Stimulated activated naive CD8-positive, alpha-beta T cell treated with anti-CD3 and anti-CD28 coated beads, Interleukin-15, amount 100 ng/mL, for 72 hours (primary cell): Measurements from ENCODE around the gene VMP1.
"Not testable (repeated sequence)": the region's sequence is repeated elsewhere in the genome, so short reads cannot be mapped to it uniquely, and the experiment has no call there.

Experiments used
- ATAC-seq: fragments of 150-1000 bp; cut with Tn5 transposase; 2 replicates; pipeline ENCODE4 v1.10.0; 2021; ENCODE audit warnings: mild to moderate bottlenecking, moderate library complexity
- DNase-seq, 2 donors: peaks; one replicate each; pipeline ENCODE4 v3.0.0; 2021 to 2022
- H3K27ac Mint-ChIP-seq, 2 donors: one replicate each; pipeline ENCODE4 v1.8.0; 2022; ENCODE audit warnings: mild to moderate bottlenecking in 2 of 2, mixed read lengths in 2 of 2, moderate library complexity in 2 of 2
- H3K27me3 Mint-ChIP-seq: one replicate; pipeline ENCODE4 v1.8.0; 2022; ENCODE audit warnings: mixed read lengths
- H3K4me1 Mint-ChIP-seq: one replicate; pipeline ENCODE4 v1.8.0; 2022; ENCODE audit warnings: mild to moderate bottlenecking, mixed read lengths
- H3K4me3 Mint-ChIP-seq, 2 donors: one replicate each; pipeline ENCODE4 v1.8.0; 2022; ENCODE audit warnings: mild to moderate bottlenecking in 2 of 2, mixed read lengths in 2 of 2, moderate library complexity in 1 of 2
- H3K9me3 Mint-ChIP-seq, 2 donors: one replicate each; pipeline ENCODE4 v1.8.0; 2022; ENCODE audit warnings: mixed read lengths in 2 of 2

VMP1 gene

GRCh38 chr17:59791603-59792457, 84.4 kb downstream of the VMP1 start:
- peaks cover 52% of the 10 kb centered on the region for H3K4me1 Mint-ChIP-seq
- ATAC-seq (no peak), DNase-seq (no peak)
- H3K27ac Mint-ChIP-seq, result no peak overlapping the region
- H3K9me3 Mint-ChIP-seq, result no peaks in the 10 kb centered on the region
- H3K4me3 Mint-ChIP-seq, result no peak overlapping the region
- no peaks in the 10 kb centered on the region for H3K27me3 Mint-ChIP-seq

GRCh38 chr17:59792458-59792823, 85.0 kb downstream of the VMP1 start:
- not testable (repeated sequence) for DNase-seq, H3K4me3 Mint-ChIP-seq, H3K27me3 Mint-ChIP-seq, H3K9me3 Mint-ChIP-seq, ATAC-seq
- H3K27ac Mint-ChIP-seq, result peak overlapping the region in 1 of 2 donors; percentile 76
- peaks cover 45% of the 10 kb centered on the region for H3K4me1 Mint-ChIP-seq

GRCh38 chr17:59793205-59793604, 85.8 kb downstream of the VMP1 start:
- H3K27ac Mint-ChIP-seq, result no peak overlapping the region
- peaks cover 45% of the 10 kb centered on the region for H3K4me1 Mint-ChIP-seq
- no peaks in the 10 kb centered on the region for H3K27me3 Mint-ChIP-seq
- no peak overlapping the region for H3K4me3 Mint-ChIP-seq
- no peak for DNase-seq
- H3K9me3 Mint-ChIP-seq, result no peaks in the 10 kb centered on the region
- ATAC-seq, result no peak

- no peaks in the 10 kb centered on the region for H3K27me3 Mint-ChIP-seq
- DNase-seq (no peak), ATAC-seq (no peak)
- H3K27ac Mint-ChIP-seq, result no peak overlapping the region
- no peaks in the 10 kb centered on the region for H3K9me3 Mint-ChIP-seq
- no peak overlapping the region for H3K4me3 Mint-ChIP-seq
- peaks cover 27% of the 10 kb centered on the region for H3K4me1 Mint-ChIP-seq
These were observed 88.7 kb downstream of the VMP1 start for GRCh38 chr17:59796138-59796537.

GRCh38 chr17:59796785-59797205, 89.3 kb downstream of the VMP1 start:
- Mint-ChIP-seq H3K4me3 (no peak overlapping the region), H3K4me1 (peaks cover 24% of the 10 kb centered on the region), H3K9me3 (no peaks in the 10 kb centered on the region), H3K27me3 (no peaks in the 10 kb centered on the region), H3K27ac (no peak overlapping the region)
- DNase-seq (no peak), ATAC-seq (no peak)

- H3K4me3 Mint-ChIP-seq, result no peak overlapping the region
- H3K4me1 Mint-ChIP-seq, result peaks cover 19% of the 10 kb centered on the region
- ATAC-seq (no peak), DNase-seq (no peak)
- H3K27me3 Mint-ChIP-seq, result no peaks in the 10 kb centered on the region
- H3K9me3 Mint-ChIP-seq, result no peaks in the 10 kb centered on the region
- H3K27ac Mint-ChIP-seq, result no peak overlapping the region
These were observed 90.7 kb downstream of the VMP1 start for GRCh38 chr17:59798111-59798510.

GRCh38 chr17:59800530-59800942, 93.1 kb downstream of the VMP1 start:
- no peak overlapping the region for H3K4me3 Mint-ChIP-seq
- DNase-seq (peak in 1 of 2 donors; percentile 26), ATAC-seq (peak; percentile 81)
- no peak overlapping the region for H3K27ac Mint-ChIP-seq
- no peaks in the 10 kb centered on the region for H3K27me3 Mint-ChIP-seq
- no peaks in the 10 kb centered on the region for H3K9me3 Mint-ChIP-seq
- H3K4me1 Mint-ChIP-seq, result peaks cover 23% of the 10 kb centered on the region

GRCh38 chr17:59802160-59802559, 94.7 kb downstream of the VMP1 start:
- no peak for DNase-seq
- Mint-ChIP-seq H3K4me1 (peaks cover 18% of the 10 kb centered on the region), H3K9me3 (no peaks in the 10 kb centered on the region), H3K4me3 (no peak overlapping the region), H3K27me3 (no peaks in the 10 kb centered on the region), H3K27ac (no peak overlapping the region)
- no peak for ATAC-seq

GRCh38 chr17:59804901-59805465, 97.5 kb downstream of the VMP1 start:
- peaks cover 10% of the 10 kb centered on the region for H3K4me1 Mint-ChIP-seq
- DNase-seq, result no peak
- H3K27ac Mint-ChIP-seq, result no peak overlapping the region
- no peaks in the 10 kb centered on the region for H3K9me3 Mint-ChIP-seq
- H3K27me3 Mint-ChIP-seq, result no peaks in the 10 kb centered on the region
- no peak overlapping the region for H3K4me3 Mint-ChIP-seq
- no peak for ATAC-seq

GRCh38 chr17:59806322-59806721, 98.9 kb downstream of the VMP1 start:
- H3K9me3 Mint-ChIP-seq, DNase-seq, H3K27ac Mint-ChIP-seq, H3K4me3 Mint-ChIP-seq, H3K27me3 Mint-ChIP-seq, ATAC-seq: not testable (repeated sequence)
- H3K4me1 Mint-ChIP-seq, result peaks cover 13% of the 10 kb centered on the region

GRCh38 chr17:59807892-59808509, 100.5 kb downstream of the VMP1 start:
- Mint-ChIP-seq H3K4me1 (peaks cover 30% of the 10 kb centered on the region), H3K4me3 (no peak overlapping the region), H3K27ac (no peak overlapping the region), H3K9me3 (no peaks in the 10 kb centered on the region), H3K27me3 (no peaks in the 10 kb centered on the region)
- ATAC-seq (no peak), DNase-seq (no peak)

- ATAC-seq (no peak), DNase-seq (no peak)
- no peak overlapping the region for H3K4me3 Mint-ChIP-seq
- no peaks in the 10 kb centered on the region for H3K27me3 Mint-ChIP-seq
- H3K9me3 Mint-ChIP-seq, result no peaks in the 10 kb centered on the region
- no peak overlapping the region for H3K27ac Mint-ChIP-seq
- peaks cover 27% of the 10 kb centered on the region for H3K4me1 Mint-ChIP-seq
These were observed 103.4 kb downstream of the VMP1 start for GRCh38 chr17:59810894-59811153.

- ATAC-seq (no peak), DNase-seq (no peak)
- Mint-ChIP-seq H3K9me3 (no peaks in the 10 kb centered on the region), H3K27me3 (no peaks in the 10 kb centered on the region), H3K4me1 (peaks cover 27% of the 10 kb centered on the region), H3K27ac (no peak overlapping the region), H3K4me3 (no peak overlapping the region)
These were observed 103.8 kb downstream of the VMP1 start for GRCh38 chr17:59811209-59811608.

- H3K9me3 Mint-ChIP-seq, result no peaks in the 10 kb centered on the region
- ATAC-seq (no peak), DNase-seq (no peak)
- H3K4me3 Mint-ChIP-seq, result peak overlapping the region; percentile 21 to 38
- no peaks in the 10 kb centered on the region for H3K27me3 Mint-ChIP-seq
- peaks cover 27% of the 10 kb centered on the region for H3K4me1 Mint-ChIP-seq
- no peak overlapping the region for H3K27ac Mint-ChIP-seq
These were observed 104.7 kb downstream of the VMP1 start for GRCh38 chr17:59812139-59812538.

- Mint-ChIP-seq H3K4me3 (no peak overlapping the region), H3K27me3 (no peaks in the 10 kb centered on the region), H3K9me3 (no peaks in the 10 kb centered on the region), H3K4me1 (peaks cover 21% of the 10 kb centered on the region), H3K27ac (no peak overlapping the region)
- no peak for ATAC-seq
- no peak for DNase-seq
These were observed 106.8 kb downstream of the VMP1 start for GRCh38 chr17:59814276-59814675.

- H3K9me3 Mint-ChIP-seq, result no peaks in the 10 kb centered on the region
- H3K4me1 Mint-ChIP-seq, result peaks cover 21% of the 10 kb centered on the region
- no peak for DNase-seq
- H3K27me3 Mint-ChIP-seq, result no peaks in the 10 kb centered on the region
- H3K27ac Mint-ChIP-seq, result peak overlapping the region in 1 of 2 donors; percentile 67
- no peak overlapping the region for H3K4me3 Mint-ChIP-seq
- ATAC-seq, result no peak
These were observed 107.2 kb downstream of the VMP1 start for GRCh38 chr17:59814685-59815084.
